DOHH2 (cell line): ENCODE data around the gene KRTAP5-1.

Experiments used
- H3F3A ChIP-seq: fragments of 200-600 bp; sonication (generic), shearing (Covaris generic); 2 replicates; pipeline ENCODE4 v1.6.0; 2016; ENCODE audit warnings: antibody characterized with exemption, mild to moderate bottlenecking; ENCODE audit not compliant: control insufficient read depth, insufficient read depth
- H3K27ac ChIP-seq: fragments of 200-600 bp; sonication (generic); 2 replicates; pipeline ENCODE4 v1.5.1; 2014; ENCODE audit warnings: low read depth, mild to moderate bottlenecking, low read length, moderate library complexity
- H3K27me3 ChIP-seq: fragments of 200-600 bp; sonication (generic); 2 replicates; pipeline ENCODE4 v1.6.1; 2014; ENCODE audit warnings: mild to moderate bottlenecking, low read length, mixed read lengths; ENCODE audit not compliant: control insufficient read depth
- H3K36me3 ChIP-seq: fragments of 200-600 bp; sonication (generic); 2 replicates; pipeline ENCODE4 v1.6.1; 2014; ENCODE audit warnings: mild to moderate bottlenecking, low read length, moderate library complexity, mixed read lengths; ENCODE audit not compliant: control insufficient read depth
- H3K4me1 ChIP-seq: fragments of 200-600 bp; sonication (generic); 2 replicates; pipeline ENCODE4 v1.6.1; 2014; ENCODE audit warnings: mild to moderate bottlenecking, low read length, mixed read lengths; ENCODE audit not compliant: control insufficient read depth
- H3K4me2 ChIP-seq: fragments of 200-600 bp; sonication (generic); 2 replicates; pipeline ENCODE4 v1.6.0; 2014; ENCODE audit warnings: mild to moderate bottlenecking, low read length, moderate library complexity
- H3K4me3 ChIP-seq: fragments of 200-600 bp; sonication (generic); 2 replicates; pipeline ENCODE4 v1.5.1; 2014; ENCODE audit warnings: mild to moderate bottlenecking, low read length, mixed read lengths
- H3K79me2 ChIP-seq: fragments of 200-600 bp; sonication (generic); 2 replicates; pipeline ENCODE4 v1.6.1; 2014; ENCODE audit warnings: mild to moderate bottlenecking, low read length, mixed read lengths; ENCODE audit not compliant: control insufficient read depth
- H3K9me2 ChIP-seq: fragments of 200-600 bp; sonication (generic); replicated peaks from 2 replicates; pipeline ENCODE4 v1.6.1; 2014; ENCODE audit warnings: mild to moderate bottlenecking, low read length, mixed read lengths; ENCODE audit not compliant: control insufficient read depth
- H3K9me3 ChIP-seq: fragments of 200-600 bp; sonication (generic); 2 replicates; pipeline ENCODE4 v1.6.1; 2014; ENCODE audit warnings: antibody characterized with exemption, low read length, mixed read lengths; ENCODE audit not compliant: control insufficient read depth, insufficient read depth
- H4K20me1 ChIP-seq: fragments of 200-600 bp; sonication (generic); 2 replicates; pipeline ENCODE4 v1.6.0; 2014; ENCODE audit warnings: low read depth, mild to moderate bottlenecking, antibody characterized with exemption, low read length, moderate library complexity; ENCODE audit not compliant: control insufficient read depth, insufficient read depth
- CTCF ChIP-seq: fragments of 200-600 bp; sonication (generic); IDR thresholded peaks from one replicate; pipeline ENCODE4 v1.5.1; 2014; ENCODE audit warnings: antibody characterized with exemption, mild to moderate bottlenecking, low read depth, low read length; ENCODE audit not compliant: poor library complexity, severe bottlenecking
- EZH2phosphoT487 ChIP-seq: fragments of 200-600 bp; sonication (generic); IDR thresholded peaks from 2 replicates; pipeline ENCODE4 v1.6.1; 2017; ENCODE audit warnings: borderline replicate concordance, mild to moderate bottlenecking, antibody characterized with exemption, low read length, moderate library complexity, mixed read lengths

KRTAP5-1 gene

GRCh38 chr11:1565904-1566247 lies 19.2 kb downstream of the KRTAP5-1 start:
- H4K20me1 ChIP-seq, result no peaks in the 10 kb centered on the region
- H3K4me3 ChIP-seq, result no peak overlapping the region
- peaks cover 13% of the 10 kb centered on the region for H3K27me3 ChIP-seq
- H3K36me3 ChIP-seq, result no peaks in the 10 kb centered on the region
- no peaks in the 10 kb centered on the region for H3K9me3 ChIP-seq
- no peak for TF ChIP-seq CTCF
- H3K27ac ChIP-seq, result no peak overlapping the region
- H3K9me2 ChIP-seq, result no peaks in the 10 kb centered on the region
- H3K4me1 ChIP-seq, result peaks cover under 1% of the 10 kb centered on the region; the same call in 1 of the 2 replicates
- no peaks in the 10 kb centered on the region for H3F3A ChIP-seq
- no peak overlapping the region for H3K4me2 ChIP-seq
- H3K79me2 ChIP-seq, result no peaks in the 10 kb centered on the region

GRCh38 chr11:1565173-1565903 lies 19.7 kb downstream of the KRTAP5-1 start:
- no peak overlapping the region for H3K4me2 ChIP-seq
- no peaks in the 10 kb centered on the region for H3F3A ChIP-seq
- H4K20me1 ChIP-seq, result no peaks in the 10 kb centered on the region
- H3K9me2 ChIP-seq, result no peaks in the 10 kb centered on the region
- no peak overlapping the region for H3K4me3 ChIP-seq
- H3K4me1 ChIP-seq, result no peaks in the 10 kb centered on the region
- no peak overlapping the region for H3K27ac ChIP-seq
- TF ChIP-seq CTCF, result no peak
- no peak for TF ChIP-seq EZH2phosphoT487
- no peaks in the 10 kb centered on the region for H3K9me3 ChIP-seq
- H3K36me3 ChIP-seq, result no peaks in the 10 kb centered on the region
- peaks cover 9% of the 10 kb centered on the region; the same call in 1 of the 2 replicates for H3K27me3 ChIP-seq
- no peaks in the 10 kb centered on the region for H3K79me2 ChIP-seq

- Histone ChIP-seq H3K27me3 (peaks cover 2% of the 10 kb centered on the region; the same call in 1 of the 2 replicates), H4K20me1 (no peaks in the 10 kb centered on the region), H3K79me2 (no peaks in the 10 kb centered on the region), H3K4me1 (no peaks in the 10 kb centered on the region), H3K4me2 (no peak overlapping the region), H3K9me2 (no peaks in the 10 kb centered on the region), H3K9me3 (no peaks in the 10 kb centered on the region), H3K36me3 (no peaks in the 10 kb centered on the region), H3K27ac (no peak overlapping the region), H3K4me3 (no peak overlapping the region), H3F3A (no peaks in the 10 kb centered on the region)
- TF ChIP-seq EZH2phosphoT487, result no peak
- no peak for TF ChIP-seq CTCF
Observed at GRCh38 chr11:1564535-1565172, 20.4 kb downstream of the KRTAP5-1 start.
